PC-9 (cell line): ENCODE data around the gene TRIP12. TPM values are rescaled to one million over a fixed set of nuclear protein-coding genes. Genes with fewer than 3 reads are reported as not detected.

Experiments
- BruUV-seq: library from RNA; stranded (reverse); fragments of 400-500 nt; replicated peaks from 2 replicates; lab custom pipeline; 2021; lab: Mats Ljungman, UMichigan
- CTCF ChIA-PET: fragments of 300-600 bp; sonication (Branson Sonifier 250); formaldehyde crosslinking; loops from one replicate; lab custom pipeline; 2022; ENCODE audit warnings: antibody characterized with exemption; lab: Charles Lee
- POLR2A ChIA-PET: fragments of 300-600 bp; sonication (Branson Sonifier 250); formaldehyde crosslinking; loops from one replicate; lab custom pipeline; 2022; ENCODE audit warnings: antibody characterized with exemption; ENCODE audit not compliant: unreplicated experiment; lab: Charles Lee
- DNase-seq, 2 experiments: peaks; one replicate each; pipeline versions ENCODE4 v3.0.0 to v3.0.0-alpha.2; 2015 to 2022; ENCODE audit warnings: mixed read lengths in 1 of 2
- H2AFZ ChIP-seq: fragments of 200-600 bp; sonication (generic); 2 replicates; pipeline ENCODE4 v1.8.1; 2017; ENCODE audit warnings: antibody characterized with exemption
- H3F3A ChIP-seq: fragments of 200-600 bp; sonication (generic); 2 replicates; pipeline ENCODE4 v1.8.1; 2017; ENCODE audit warnings: antibody characterized with exemption, mild to moderate bottlenecking, low read depth; ENCODE audit not compliant: insufficient read depth
- H3K27ac ChIP-seq: fragments of 200-600 bp; sonication (generic); 2 replicates; pipeline ENCODE4 v1.6.1; 2016; ENCODE audit warnings: mixed run types
- H3K27me3 ChIP-seq: fragments of 200-600 bp; sonication (generic); 2 replicates; pipeline ENCODE4 v1.6.1; 2016; ENCODE audit warnings: low read depth, mixed run types; ENCODE audit not compliant: insufficient read depth
- H3K36me3 ChIP-seq: fragments of 200-600 bp; sonication (generic); 2 replicates; pipeline ENCODE4 v1.6.1; 2016; ENCODE audit warnings: low read depth, mixed run types
- H3K4me1 ChIP-seq: fragments of 200-600 bp; sonication (generic); replicated peaks from 2 replicates; pipeline ENCODE4 v1.6.1; 2016; ENCODE audit warnings: mixed run types; ENCODE audit not compliant: insufficient read depth
- H3K4me2 ChIP-seq: fragments of 200-600 bp; sonication (generic); 2 replicates; pipeline ENCODE4 v1.6.1; 2017; ENCODE audit warnings: mixed run types
- H3K4me3 ChIP-seq: fragments of 200-600 bp; sonication (generic); 2 replicates; pipeline ENCODE4 v1.6.1; 2016; ENCODE audit warnings: mixed run types
- H3K79me2 ChIP-seq: fragments of 200-600 bp; sonication (generic); 2 replicates; pipeline ENCODE4 v1.6.1; 2017; ENCODE audit warnings: low read depth, mixed run types
- H3K9me2 ChIP-seq: fragments of 200-600 bp; sonication (generic); 2 replicates; pipeline ENCODE4 v1.8.1; 2017; ENCODE audit warnings: mild to moderate bottlenecking; ENCODE audit not compliant: insufficient read depth
- H3K9me3 ChIP-seq: fragments of 200-600 bp; sonication (generic); 2 replicates; pipeline ENCODE4 v1.8.1; 2016; ENCODE audit warnings: low read depth; ENCODE audit not compliant: insufficient read depth
- H4K20me1 ChIP-seq: fragments of 200-600 bp; sonication (generic); 2 replicates; pipeline ENCODE4 v1.8.1; 2017; ENCODE audit not compliant: insufficient read depth
- EZH2 ChIP-seq: fragments of 200-600 bp; sonication (generic); IDR thresholded peaks from 2 replicates; pipeline ENCODE4 v1.8.0; 2017; ENCODE audit warnings: antibody characterized with exemption, low read depth
- intact Hi-C: fragments of 100-400 bp; cut with micrococcal nuclease; formaldehyde crosslinking; loops from one replicate; pipeline ENCODE4 v1.10.0; 2022; ENCODE audit not compliant: unreplicated experiment
- total RNA-seq: library from RNA; stranded (reverse); gene quantifications from 2 replicates; pipeline ENCODE4 v1.2.3, GENCODE V29; 2021
- TF ChIP-seq, protein P1 (sequence below): fragments of 200-600 bp; sonication (generic); conservative IDR thresholded peaks from 2 replicates; pipeline ENCODE4 v1.6.1; 2017; ENCODE audit warnings: mixed run types, antibody characterized with exemption, mild to moderate bottlenecking, moderate library complexity

The TRIP12 gene
- total RNA-seq, 1 experiment from 2014 or later = 226 TPM

DNA sequence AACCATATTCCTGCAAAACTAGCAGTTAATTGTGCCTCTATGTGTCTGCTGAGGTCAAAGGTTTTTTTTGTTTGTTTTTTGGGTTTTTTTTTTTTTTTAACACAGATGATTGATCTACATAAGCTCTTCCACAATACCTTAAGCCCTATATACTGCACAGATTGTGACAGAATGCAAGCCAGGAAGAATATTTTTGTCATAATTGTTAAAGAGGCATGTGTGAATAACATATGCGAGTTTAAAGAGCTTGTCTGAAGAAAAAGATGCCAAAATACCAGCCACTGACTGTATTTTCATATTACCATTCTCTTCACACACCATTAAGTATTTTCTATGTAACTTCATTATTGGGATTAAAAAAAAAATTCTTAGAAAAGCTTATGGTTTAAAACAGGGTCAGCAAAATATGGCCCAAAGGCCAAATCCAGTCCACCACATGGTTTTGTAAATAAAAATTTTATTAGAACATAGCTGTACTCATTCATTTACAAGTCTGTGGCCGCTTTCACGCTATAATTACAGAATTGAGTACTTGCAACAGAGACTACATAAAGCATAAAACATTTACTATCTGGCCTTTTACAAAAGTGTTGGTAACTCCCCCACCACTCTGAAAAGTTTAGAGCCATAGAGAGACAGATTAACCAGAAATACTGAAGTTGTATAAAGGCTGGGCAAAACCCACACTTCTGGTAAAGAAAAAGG is 89.9 kb downstream of the TRIP12 start:
- ChIA-PET POLR2A (interaction anchor here (0.6 kb wide), 1 partner anchor 16 kb away, joined by 7 read pairs; no protein-coding TSS in a partner anchor), CTCF (no interaction called here)
- Histone ChIP-seq H2AFZ (no peak overlapping the region), H3K4me2 (no peak overlapping the region), H3K79me2 (peaks cover 7% of the 10 kb centered on the region; the same call in 1 of the 2 replicates), H3F3A (no peaks in the 10 kb centered on the region), H4K20me1 (peaks cover 27% of the 10 kb centered on the region), H3K27ac (no peak overlapping the region), H3K4me1 (no peaks in the 10 kb centered on the region), H3K9me2 (no peaks in the 10 kb centered on the region), H3K4me3 (no peak overlapping the region), H3K36me3 (peaks cover 30% of the 10 kb centered on the region), H3K9me3 (no peaks in the 10 kb centered on the region), H3K27me3 (no peaks in the 10 kb centered on the region)
- TF ChIP-seq, protein P1, sequence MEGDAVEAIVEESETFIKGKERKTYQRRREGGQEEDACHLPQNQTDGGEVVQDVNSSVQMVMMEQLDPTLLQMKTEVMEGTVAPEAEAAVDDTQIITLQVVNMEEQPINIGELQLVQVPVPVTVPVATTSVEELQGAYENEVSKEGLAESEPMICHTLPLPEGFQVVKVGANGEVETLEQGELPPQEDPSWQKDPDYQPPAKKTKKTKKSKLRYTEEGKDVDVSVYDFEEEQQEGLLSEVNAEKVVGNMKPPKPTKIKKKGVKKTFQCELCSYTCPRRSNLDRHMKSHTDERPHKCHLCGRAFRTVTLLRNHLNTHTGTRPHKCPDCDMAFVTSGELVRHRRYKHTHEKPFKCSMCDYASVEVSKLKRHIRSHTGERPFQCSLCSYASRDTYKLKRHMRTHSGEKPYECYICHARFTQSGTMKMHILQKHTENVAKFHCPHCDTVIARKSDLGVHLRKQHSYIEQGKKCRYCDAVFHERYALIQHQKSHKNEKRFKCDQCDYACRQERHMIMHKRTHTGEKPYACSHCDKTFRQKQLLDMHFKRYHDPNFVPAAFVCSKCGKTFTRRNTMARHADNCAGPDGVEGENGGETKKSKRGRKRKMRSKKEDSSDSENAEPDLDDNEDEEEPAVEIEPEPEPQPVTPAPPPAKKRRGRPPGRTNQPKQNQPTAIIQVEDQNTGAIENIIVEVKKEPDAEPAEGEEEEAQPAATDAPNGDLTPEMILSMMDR = no peak
- TF ChIP-seq EZH2 = no peak
- intact Hi-C loops = no loop called here
- DNase-seq = no peak
- no TSS peak for BruUV-seq

DNA sequence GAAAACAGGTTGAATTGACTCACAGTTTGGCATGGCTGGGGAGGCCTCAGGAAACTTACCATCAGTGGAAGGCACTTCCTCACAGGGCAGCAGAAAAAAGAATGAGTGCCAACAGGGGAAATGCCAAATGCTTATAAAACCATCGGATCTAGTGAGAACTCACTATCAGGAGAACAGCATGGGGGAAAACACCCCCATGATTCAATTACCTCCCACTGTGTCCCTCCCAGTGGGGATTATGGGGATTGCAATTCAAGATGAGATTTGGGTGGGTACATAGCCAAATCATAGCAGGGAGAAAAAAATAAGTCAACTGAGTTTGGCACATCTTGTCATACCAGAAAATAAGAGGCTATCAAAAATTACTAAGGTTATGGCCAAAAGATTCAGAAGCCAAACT is 96.3 kb downstream of the TRIP12 start:
- H3K27ac ChIP-seq = no peak overlapping the region
- POLR2A ChIA-PET = no interaction called here
- intact Hi-C loops = no loop called here
- no peak overlapping the region for H2AFZ ChIP-seq
- CTCF ChIA-PET = no interaction called here
- TF ChIP-seq EZH2 = no peak
- TF ChIP-seq, protein P1 = no peak
- H4K20me1 ChIP-seq = peaks cover 9% of the 10 kb centered on the region
- H3K4me3 ChIP-seq = no peak overlapping the region
- H3F3A ChIP-seq = peaks cover 9% of the 10 kb centered on the region
- H3K9me3 ChIP-seq = 0 out of 2 replicates have a peak, but pooled peaks cover 5% of the 10 kb centered on the region
- no TSS peak for BruUV-seq
- peaks cover 41% of the 10 kb centered on the region for H3K36me3 ChIP-seq
- no peaks in the 10 kb centered on the region for H3K27me3 ChIP-seq
- no peaks in the 10 kb centered on the region for H3K79me2 ChIP-seq
- H3K9me2 ChIP-seq = no peaks in the 10 kb centered on the region
- H3K4me1 ChIP-seq = peaks cover 10% of the 10 kb centered on the region
- no peak for DNase-seq
- H3K4me2 ChIP-seq = no peak overlapping the region

DNA sequence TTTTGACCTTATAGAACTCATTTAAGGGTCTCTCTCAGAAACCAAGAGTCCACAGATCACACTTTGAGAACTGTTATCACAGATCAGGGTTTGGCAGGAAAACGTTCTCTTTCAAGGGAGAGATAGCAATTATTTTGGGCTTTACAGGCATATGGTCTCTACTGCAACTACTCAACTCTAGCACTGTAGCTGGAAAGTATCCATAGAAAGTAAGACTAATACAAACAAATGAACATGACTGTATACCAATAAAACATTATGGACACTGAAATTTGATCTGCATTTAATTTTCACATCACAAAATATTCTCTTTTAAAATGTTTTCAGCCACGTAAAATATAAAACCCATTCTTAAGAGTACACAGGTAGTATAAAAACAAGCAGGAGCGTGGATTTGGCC is 100.5 kb downstream of the TRIP12 start:
- H3K4me2 ChIP-seq = no peak overlapping the region
- intact Hi-C loops = no loop called here
- CTCF ChIA-PET = no interaction called here

More for the DNA sequence above, 100.5 kb downstream of the TRIP12 start:
- Histone ChIP-seq H3K27me3 (no peaks in the 10 kb centered on the region), H3K79me2 (no peaks in the 10 kb centered on the region; the same call in 1 of the 2 replicates), H2AFZ (no peak overlapping the region), H3F3A (peaks cover 21% of the 10 kb centered on the region), H3K27ac (no peak overlapping the region), H3K9me3 (0 out of 2 replicates have a peak, but pooled peaks cover 5% of the 10 kb centered on the region), H3K4me3 (no peak overlapping the region), H4K20me1 (peaks cover 11% of the 10 kb centered on the region), H3K9me2 (no peaks in the 10 kb centered on the region), H3K4me1 (peaks cover 12% of the 10 kb centered on the region), H3K36me3 (peaks cover 36% of the 10 kb centered on the region)
- no TSS peak for BruUV-seq
- DNase-seq = no peak
- TF ChIP-seq EZH2 = no peak
- TF ChIP-seq, protein P1 = no peak
- POLR2A ChIA-PET = no interaction called here
